Measurements from ENCODE around the gene NSUN7. TPM values are rescaled to one million over a fixed set of nuclear protein-coding genes. Genes with fewer than 3 reads are reported as not detected.
A peak's percentile ranks its signal among the peaks of the same experiment; 100 is the strongest.
"Not testable (repeated sequence)": the region's sequence is repeated elsewhere in the genome, so short reads cannot be mapped to it uniquely, and the experiment has no call there.

The NSUN7 gene
- not detected for polyA plus RNA-seq

GRCh38 chr4:40749717-40750460 is at the start of gene NSUN7:
NSUN7 (plus strand) TSS chr4:40749955; CDS start chr4:40750694, 739 bp downstream.
- H3K27ac Mint-ChIP-seq: no peak within 1 kb of the TSS
- no peak for DNase-seq
- peaks cover 0 to 4% (median 0%) of the 10 kb centered on the region in 6 donors for H3K9me3 Mint-ChIP-seq
- H3K27me3 Mint-ChIP-seq (ENCODE audit: low read depth in 3 of 3): peaks cover 10 to 24% (median 16%) of the 10 kb centered on the region in 3 donors
- H3K36me3 Mint-ChIP-seq: peaks cover 0 to 5% (median 0%) of the 10 kb centered on the region in 3 donors
- peaks cover 4 to 11% of the 10 kb centered on the region in 2 donors for H3K4me1 Mint-ChIP-seq
- H3K4me3 Mint-ChIP-seq: peak within 1 kb of the TSS; percentile 10 to 73 (median 53)

GRCh38 chr4:40702137-40702799 is 47.5 kb upstream of the NSUN7 start:
- no peak overlapping the region for H3K4me3 Mint-ChIP-seq
- peaks cover 0 to 7% (median 0%) of the 10 kb centered on the region in 3 donors for H3K27me3 Mint-ChIP-seq (ENCODE audit: low read depth in 3 of 3)
- no peak overlapping the region for H3K27ac Mint-ChIP-seq
- no peaks in the 10 kb centered on the region for H3K36me3 Mint-ChIP-seq
- no peak for DNase-seq
- no peaks in the 10 kb centered on the region for H3K4me1 Mint-ChIP-seq
- peaks cover 0 to 2% (median 0%) of the 10 kb centered on the region in 6 donors for H3K9me3 Mint-ChIP-seq

GRCh38 chr4:40702800-40703151 is 47.0 kb upstream of the NSUN7 start:
- Mint-ChIP-seq H3K27me3 (ENCODE audit: low read depth in 3 of 3) (peaks cover 0 to 7% (median 0%) of the 10 kb centered on the region in 3 donors), H3K4me1 (no peaks in the 10 kb centered on the region), H3K9me3 (peaks cover 0 to 2% (median 0%) of the 10 kb centered on the region in 6 donors), H3K36me3 (no peaks in the 10 kb centered on the region), H3K27ac (no peak overlapping the region), H3K4me3 (no peak overlapping the region)
- DNase-seq: no peak

- DNase-seq: no peak
- H3K9me3 Mint-ChIP-seq: peaks cover 0 to 2% (median 0%) of the 10 kb centered on the region in 6 donors
- no peak overlapping the region for H3K4me3 Mint-ChIP-seq
- no peak overlapping the region for H3K27ac Mint-ChIP-seq
- H3K4me1 Mint-ChIP-seq: no peaks in the 10 kb centered on the region
- no peaks in the 10 kb centered on the region for H3K36me3 Mint-ChIP-seq
- H3K27me3 Mint-ChIP-seq (ENCODE audit: low read depth in 3 of 3): peaks cover 0 to 14% (median 0%) of the 10 kb centered on the region in 3 donors
Measured at GRCh38 chr4:40704073-40704472, 45.7 kb upstream of the NSUN7 start.

GRCh38 chr4:40710484-40711254 is 39.1 kb upstream of the NSUN7 start:
- Mint-ChIP-seq H3K4me3 (no peak overlapping the region), H3K27me3 (ENCODE audit: low read depth in 3 of 3) (peaks cover 0 to 12% (median 3%) of the 10 kb centered on the region in 3 donors), H3K4me1 (no peaks in the 10 kb centered on the region), H3K36me3 (no peaks in the 10 kb centered on the region), H3K27ac (no peak overlapping the region), H3K9me3 (no peaks in the 10 kb centered on the region)
- DNase-seq: no peak

GRCh38 chr4:40713001-40713400 is 36.8 kb upstream of the NSUN7 start:
- not testable (repeated sequence) for H3K9me3 Mint-ChIP-seq, H3K27ac Mint-ChIP-seq, DNase-seq

GRCh38 chr4:40713798-40714197 is 36.0 kb upstream of the NSUN7 start:
- Mint-ChIP-seq H3K27ac (no peak overlapping the region), H3K9me3 (no peaks in the 10 kb centered on the region), H3K36me3 (no peaks in the 10 kb centered on the region), H3K4me1 (no peaks in the 10 kb centered on the region), H3K27me3 (ENCODE audit: low read depth in 3 of 3) (peaks cover 0 to 3% (median 2%) of the 10 kb centered on the region in 3 donors), H3K4me3 (no peak overlapping the region)
- DNase-seq: no peak

More at GRCh38 chr4:40713001-40713400, 36.8 kb upstream of the NSUN7 start:
- not testable (repeated sequence) for H3K36me3 Mint-ChIP-seq; H3K27me3 Mint-ChIP-seq (ENCODE audit: low read depth in 3 of 3); H3K4me1 Mint-ChIP-seq; H3K4me3 Mint-ChIP-seq

- Mint-ChIP-seq H3K36me3 (no peaks in the 10 kb centered on the region), H3K27ac (no peak overlapping the region), H3K4me1 (no peaks in the 10 kb centered on the region), H3K27me3 (ENCODE audit: low read depth in 3 of 3) (peaks cover 0 to 3% (median 0%) of the 10 kb centered on the region in 3 donors), H3K9me3 (no peaks in the 10 kb centered on the region), H3K4me3 (no peak overlapping the region)
- no peak for DNase-seq
Measured at GRCh38 chr4:40718586-40718985, 31.2 kb upstream of the NSUN7 start.

GRCh38 chr4:40719008-40719623 is 30.6 kb upstream of the NSUN7 start:
- no peak for DNase-seq
- no peaks in the 10 kb centered on the region for H3K9me3 Mint-ChIP-seq
- H3K4me3 Mint-ChIP-seq: no peak overlapping the region
- peaks cover 0 to 3% (median 0%) of the 10 kb centered on the region in 3 donors for H3K27me3 Mint-ChIP-seq (ENCODE audit: low read depth in 3 of 3)
- H3K4me1 Mint-ChIP-seq: no peaks in the 10 kb centered on the region
- H3K36me3 Mint-ChIP-seq: no peaks in the 10 kb centered on the region
- no peak overlapping the region for H3K27ac Mint-ChIP-seq

- Mint-ChIP-seq H3K4me3 (no peak overlapping the region), H3K27ac (no peak overlapping the region), H3K9me3 (no peaks in the 10 kb centered on the region), H3K36me3 (no peaks in the 10 kb centered on the region), H3K27me3 (ENCODE audit: low read depth in 3 of 3) (peaks cover 0 to under 1% (median 0%) of the 10 kb centered on the region in 3 donors), H3K4me1 (no peaks in the 10 kb centered on the region)
- no peak for DNase-seq
Measured at GRCh38 chr4:40720351-40720750, 29.4 kb upstream of the NSUN7 start.

- peaks cover 0 to under 1% (median 0%) of the 10 kb centered on the region in 3 donors for H3K27me3 Mint-ChIP-seq (ENCODE audit: low read depth in 3 of 3)
- H3K27ac Mint-ChIP-seq: no peak overlapping the region
- no peaks in the 10 kb centered on the region for H3K36me3 Mint-ChIP-seq
- no peaks in the 10 kb centered on the region for H3K4me1 Mint-ChIP-seq
- no peak overlapping the region for H3K4me3 Mint-ChIP-seq
- H3K9me3 Mint-ChIP-seq: no peaks in the 10 kb centered on the region
- no peak for DNase-seq
Measured at GRCh38 chr4:40720916-40721315, 28.8 kb upstream of the NSUN7 start.

- Mint-ChIP-seq H3K36me3 (no peaks in the 10 kb centered on the region), H3K27me3 (ENCODE audit: low read depth in 3 of 3) (peaks cover 0 to 3% (median 3%) of the 10 kb centered on the region in 3 donors), H3K27ac (no peak overlapping the region), H3K4me3 (no peak overlapping the region), H3K9me3 (no peaks in the 10 kb centered on the region), H3K4me1 (no peaks in the 10 kb centered on the region)
- no peak for DNase-seq
Measured at GRCh38 chr4:40721730-40722171, 28.0 kb upstream of the NSUN7 start.

GRCh38 chr4:40722576-40723161 is 27.1 kb upstream of the NSUN7 start:
- Mint-ChIP-seq H3K4me1 (no peaks in the 10 kb centered on the region), H3K36me3 (no peaks in the 10 kb centered on the region), H3K27ac (no peak overlapping the region), H3K4me3 (no peak overlapping the region), H3K9me3 (no peaks in the 10 kb centered on the region), H3K27me3 (ENCODE audit: low read depth in 3 of 3) (peaks cover 0 to 3% (median 3%) of the 10 kb centered on the region in 3 donors)
- DNase-seq: no peak

Data from immature natural killer cell (primary cell).